ENCODE data around the gene CARD10.

CARD10 gene

DNA sequence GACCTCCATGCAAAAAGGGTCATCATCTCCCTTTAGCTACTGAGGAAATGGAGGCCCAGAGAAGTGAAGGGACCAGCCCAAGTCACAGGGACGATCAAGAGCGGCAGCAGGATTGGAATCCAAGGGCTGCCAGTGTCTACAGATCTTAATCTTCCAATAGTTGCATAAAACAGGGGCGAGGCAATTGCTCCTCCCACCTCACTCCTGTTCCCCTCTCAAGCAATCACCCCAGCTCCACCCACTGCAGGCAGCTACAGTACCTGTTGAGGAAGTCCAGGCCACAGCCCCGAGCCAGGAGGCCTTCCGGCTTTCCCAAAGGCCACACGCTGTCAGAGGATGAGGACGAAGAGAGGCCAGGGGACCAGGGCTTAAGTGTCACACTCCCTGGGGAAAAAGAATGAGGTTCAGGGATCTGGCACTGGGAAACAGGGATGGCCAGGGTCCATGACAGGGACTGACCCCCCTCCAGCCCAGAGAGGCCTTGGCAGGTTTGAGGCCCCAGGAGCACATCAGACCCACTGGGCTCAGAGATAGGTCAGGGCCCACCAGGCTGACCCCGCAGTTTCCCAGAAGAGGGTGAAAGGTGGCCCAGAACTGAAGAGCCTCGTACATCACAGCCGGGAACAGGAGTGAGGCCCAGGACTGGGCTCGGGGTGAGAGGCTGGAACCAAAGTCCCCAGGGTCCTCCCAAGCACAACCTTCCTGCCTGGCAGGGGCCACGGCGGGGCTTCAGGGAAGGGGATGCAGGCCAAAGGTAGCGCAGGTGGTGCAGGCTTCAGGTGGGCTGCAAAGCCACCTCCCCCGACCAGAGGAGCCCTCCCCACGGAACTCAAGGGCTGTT, 16.7 kb downstream of the CARD10 start:
- no peak for DNase-seq

DNA sequence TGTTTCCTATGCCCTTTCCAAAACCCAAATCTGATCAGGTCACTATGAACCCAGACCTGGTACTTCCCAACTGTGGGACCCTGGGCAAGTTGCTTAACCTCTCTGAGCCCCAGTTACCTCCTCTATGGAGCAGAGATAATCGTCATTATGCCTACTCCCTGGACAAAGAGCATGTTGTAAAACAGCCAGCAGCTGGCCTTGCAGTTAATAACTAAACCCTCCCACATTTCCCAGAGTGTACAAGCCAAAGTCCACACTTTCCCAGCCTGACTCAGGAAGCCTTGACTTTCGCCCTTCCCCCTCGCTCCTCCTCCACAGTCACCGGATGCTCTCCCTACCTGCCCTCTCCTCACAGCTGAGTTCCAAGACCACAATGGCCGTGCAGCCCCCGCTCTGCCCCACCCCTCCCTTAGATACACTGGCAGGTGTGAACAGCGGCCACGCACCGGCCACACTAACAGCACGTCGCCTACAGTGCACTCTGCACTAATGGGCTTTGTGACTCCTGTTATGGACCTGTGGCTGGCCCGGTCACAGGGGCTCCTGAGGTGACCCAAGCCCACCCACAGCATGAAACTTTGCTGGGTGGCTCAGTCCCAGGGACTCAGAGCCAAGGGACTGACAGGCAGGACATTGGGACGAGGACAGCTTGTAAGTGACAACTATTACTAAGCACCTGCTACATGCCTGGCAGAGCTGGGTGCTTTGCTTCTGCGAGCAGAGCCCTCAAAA, 17.4 kb downstream of the CARD10 start:
- no peak for DNase-seq

DNA sequence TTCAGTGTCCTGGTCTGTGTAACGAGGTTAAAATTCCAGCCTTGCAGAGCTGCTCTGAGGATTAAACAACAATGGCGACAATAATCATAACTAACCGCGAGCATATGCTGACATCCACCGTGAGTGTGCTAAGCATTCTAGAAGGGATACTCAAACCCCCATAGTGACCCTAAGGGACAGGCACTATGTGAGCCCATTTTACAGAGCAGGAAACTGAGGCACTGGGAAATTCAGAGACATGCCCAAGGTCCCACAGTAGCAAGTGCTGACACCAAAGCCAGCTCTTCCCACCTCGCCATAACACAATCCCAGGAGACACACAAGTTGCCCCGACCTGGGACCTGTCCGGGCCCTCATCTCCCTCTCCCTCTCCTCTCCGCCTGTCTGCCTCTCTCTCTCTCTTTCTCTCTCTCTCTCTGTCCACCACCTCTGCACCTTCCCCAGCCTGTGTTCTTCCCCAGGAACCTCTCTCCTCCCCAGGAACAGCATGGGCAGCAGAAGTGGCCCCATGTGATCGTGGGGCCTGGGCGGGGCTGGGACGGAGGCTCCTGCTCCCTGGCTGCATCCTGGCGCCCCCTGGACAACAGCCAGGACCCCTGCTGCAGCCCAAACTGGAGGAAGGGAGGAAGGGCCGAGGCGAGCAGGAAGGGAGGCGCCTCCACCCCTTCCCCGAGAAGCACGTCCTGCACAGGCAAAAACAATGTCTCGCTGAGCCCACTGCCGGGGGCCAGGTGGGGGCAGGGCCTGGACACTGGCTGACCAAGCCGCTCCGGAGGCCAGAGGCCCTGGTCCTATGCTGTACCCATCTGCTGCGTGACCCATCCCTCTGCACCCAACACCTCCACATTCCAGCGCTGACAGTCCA, 18.2 kb downstream of the CARD10 start:
- DNase-seq: no peak

DNA sequence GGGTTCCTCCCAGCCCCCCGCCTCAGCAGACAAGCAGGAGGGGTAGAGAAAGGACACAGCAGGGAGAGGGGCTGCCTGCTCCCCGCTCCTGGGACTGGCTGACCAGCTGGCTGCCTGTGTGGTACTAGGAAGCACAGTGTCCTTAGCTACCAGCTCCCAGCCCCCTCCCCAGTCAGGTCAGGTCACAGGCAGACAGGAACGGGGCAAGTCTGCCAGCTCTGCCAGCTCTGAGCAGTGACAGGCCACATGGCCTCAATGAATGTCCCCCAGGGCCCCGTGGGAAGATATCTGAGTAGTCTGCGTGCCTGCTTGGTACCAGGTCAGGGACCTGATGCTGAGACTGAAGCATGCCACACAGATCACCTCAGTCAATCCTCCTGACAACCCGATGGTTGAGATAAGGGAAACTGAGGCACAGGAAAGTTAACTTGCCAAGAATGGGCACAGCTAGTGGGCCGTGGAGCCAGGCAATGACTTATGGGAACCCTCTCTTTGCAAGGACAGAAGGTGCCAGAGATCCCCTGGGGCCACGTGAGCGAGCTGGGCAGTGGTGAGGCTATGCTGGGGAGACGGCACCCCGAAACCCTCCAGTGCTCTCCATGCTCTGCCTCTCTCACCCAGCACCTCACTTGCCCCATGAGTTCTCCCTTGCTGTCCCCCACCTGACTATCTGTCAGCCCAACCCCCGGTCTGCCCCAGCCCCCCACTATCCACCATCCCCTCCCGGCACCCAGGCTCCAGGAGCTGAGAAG, 19.2 kb downstream of the CARD10 start:
- DNase-seq: no peak

DNA sequence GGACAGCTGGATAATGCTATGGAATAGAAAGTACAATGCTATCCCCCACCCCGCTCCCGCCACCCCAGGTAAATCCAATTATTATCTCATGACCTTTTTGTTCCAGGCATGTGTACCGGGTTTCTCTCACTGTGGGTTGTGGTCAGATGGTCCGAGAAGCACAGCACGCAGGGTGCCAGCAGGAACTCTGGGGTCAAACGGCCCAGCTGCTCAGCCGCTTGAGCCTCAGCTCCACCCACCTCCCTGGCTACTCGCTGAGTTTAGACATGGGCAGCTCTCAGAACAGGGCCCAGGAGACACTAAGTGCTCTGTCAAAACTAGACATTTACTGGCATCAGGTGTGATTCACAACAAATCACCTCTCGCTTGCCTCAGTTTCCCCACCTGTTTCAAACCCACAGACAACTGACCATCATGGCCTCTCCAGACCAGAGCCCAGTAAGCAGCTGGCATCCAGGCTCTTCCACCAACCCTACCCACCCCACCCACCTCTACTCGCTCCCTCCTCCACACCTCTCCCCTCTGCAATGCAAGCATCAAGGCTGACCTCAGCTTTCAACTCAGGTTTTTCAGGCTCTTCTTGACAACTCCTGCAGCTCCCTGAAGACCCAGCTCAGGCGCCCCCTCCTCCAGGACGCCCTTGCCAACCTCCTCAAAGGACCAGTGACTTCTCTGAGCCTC, 20.0 kb downstream of the CARD10 start:
- DNase-seq: no peak

DNA sequence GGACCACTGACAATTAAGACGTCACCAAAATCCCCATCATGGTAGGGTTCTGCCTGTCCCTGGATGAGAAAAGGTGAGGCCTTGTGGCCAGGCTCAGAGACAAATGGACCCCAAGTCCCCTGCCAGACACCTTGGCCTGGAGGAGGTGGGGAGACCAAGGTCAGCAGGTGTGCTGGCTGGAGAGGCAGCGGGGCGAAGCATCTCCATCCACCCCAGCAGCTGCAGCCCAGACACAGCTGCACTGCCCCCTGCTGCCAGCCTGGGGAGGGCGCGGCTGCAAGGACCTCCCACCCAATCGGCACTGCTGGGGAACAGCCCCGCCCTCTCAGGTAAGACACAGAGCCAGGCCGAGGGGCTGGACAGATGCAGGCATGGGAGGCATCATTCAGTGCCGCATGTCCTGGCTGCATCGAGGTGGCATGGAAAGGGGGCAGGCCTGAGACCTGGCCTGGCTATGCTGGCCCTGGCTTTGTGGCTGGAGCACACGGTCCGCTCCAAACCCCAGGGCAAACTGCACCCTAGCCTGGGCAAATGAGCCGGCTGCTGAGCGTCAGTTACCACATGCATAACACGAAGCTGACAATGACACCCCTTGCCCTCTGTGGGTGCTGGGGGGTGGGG, 20.8 kb downstream of the CARD10 start:
- DNase-seq: no peak

DNA sequence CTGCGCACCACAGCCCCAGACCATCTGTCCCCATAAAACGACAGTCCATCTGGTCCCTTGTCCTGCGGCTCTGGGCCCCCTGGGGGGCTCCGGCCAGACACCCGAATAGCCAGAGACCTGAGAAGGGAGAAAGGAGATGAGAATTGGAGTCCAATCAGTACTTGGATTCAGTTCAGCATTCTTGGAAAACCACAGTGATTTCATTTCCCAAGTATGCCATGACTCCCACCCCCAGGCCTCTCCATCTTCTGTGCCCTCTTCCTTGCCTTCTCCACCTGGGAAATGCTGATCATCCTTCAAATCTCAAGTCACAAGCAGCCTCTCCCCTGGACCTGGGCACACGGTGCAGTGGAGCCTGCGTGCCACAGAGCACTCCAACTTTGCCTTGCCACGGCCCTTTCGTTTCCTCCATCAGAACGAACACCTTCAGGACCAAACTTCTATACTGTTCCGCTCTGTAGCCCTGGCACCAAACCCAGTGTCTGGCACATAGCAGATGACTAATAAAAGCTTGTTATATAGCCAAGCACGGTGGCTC, 22.1 kb downstream of the CARD10 start:
- no peak for DNase-seq

DNA sequence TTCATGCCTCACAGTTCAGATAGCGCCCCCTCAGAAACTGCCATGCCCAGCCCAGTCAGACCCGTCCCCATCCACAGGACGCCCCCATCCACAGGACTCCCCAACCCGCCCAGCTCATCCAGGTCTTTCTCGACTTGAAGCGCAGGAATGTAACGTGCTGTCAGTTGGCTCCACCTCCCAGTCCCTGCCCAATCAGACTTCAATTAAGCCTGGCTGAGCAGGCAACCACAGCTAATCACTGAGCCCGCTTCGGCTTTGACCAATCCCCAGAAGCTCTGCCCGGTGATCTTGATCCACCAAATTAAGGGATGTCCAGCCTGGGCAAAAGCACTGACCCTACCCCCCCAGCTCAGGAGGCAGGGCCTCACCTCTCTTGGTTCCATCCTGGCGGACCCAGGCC, 22.6 kb downstream of the CARD10 start:
- DNase-seq: no peak

DNA sequence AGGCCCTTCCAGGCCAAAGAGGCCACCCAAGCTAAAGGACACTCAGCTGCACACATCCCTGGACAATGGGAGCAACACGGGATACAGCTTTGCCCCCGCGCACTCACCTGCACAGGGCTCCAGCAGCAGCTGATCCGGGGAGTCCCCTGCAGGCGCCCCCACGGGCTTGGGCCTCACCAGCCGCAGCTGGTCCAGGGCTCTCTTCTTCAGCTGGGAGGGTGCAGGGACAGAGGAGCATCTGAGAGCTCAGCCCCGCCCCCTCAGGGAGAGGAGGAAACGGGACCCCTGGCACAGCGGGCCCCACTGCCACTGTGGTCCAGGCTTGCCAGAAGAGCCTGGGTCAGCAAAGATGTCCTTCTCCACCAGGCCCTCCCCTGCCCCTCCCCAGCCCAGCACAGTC, 25.2 kb downstream of the CARD10 start:
- DNase-seq: no peak

DNA sequence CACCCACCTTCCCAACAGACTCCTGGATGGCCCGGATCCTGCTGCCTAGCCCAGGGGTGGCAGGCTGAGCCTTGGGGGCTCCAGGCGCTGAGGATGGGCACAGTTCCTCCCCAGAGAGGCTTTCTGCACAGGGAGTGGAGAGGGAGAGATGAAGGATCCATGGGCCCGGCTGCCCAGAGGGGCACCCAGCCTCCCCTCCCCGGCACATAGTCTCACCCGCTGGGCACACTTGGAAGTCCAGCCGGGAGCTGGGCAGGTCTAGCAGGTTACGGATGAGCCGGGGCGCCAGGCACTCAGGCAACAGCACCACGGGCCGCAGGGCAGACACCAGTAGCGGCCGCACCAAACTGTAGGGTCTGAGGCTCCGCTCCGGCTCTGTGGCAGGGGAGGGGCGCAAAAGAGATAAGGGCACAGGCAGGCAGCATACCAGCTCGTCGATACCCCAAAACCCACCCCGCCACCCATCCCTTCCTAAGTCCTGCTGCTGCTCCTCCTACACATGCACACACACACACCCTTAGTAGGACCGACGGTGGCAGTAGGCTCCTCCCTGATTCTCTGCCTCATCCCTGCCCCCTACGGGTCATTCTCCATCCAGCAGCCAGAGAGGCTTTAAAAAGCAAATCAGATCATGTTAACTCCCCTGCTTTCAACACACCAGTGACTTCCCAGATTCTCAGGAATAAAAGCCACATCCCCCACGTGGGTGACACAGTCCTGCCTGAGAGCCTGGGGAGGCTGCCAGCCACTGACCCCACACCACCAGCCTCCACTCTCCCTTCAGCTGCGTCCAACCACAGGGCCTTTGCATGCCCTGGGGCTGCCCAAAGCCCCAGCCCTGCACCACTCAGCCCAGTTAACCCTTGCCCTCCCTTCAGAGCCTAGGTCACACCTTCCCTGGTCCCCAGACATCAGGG, 26.5 kb downstream of the CARD10 start:
- no peak for DNase-seq

DNA sequence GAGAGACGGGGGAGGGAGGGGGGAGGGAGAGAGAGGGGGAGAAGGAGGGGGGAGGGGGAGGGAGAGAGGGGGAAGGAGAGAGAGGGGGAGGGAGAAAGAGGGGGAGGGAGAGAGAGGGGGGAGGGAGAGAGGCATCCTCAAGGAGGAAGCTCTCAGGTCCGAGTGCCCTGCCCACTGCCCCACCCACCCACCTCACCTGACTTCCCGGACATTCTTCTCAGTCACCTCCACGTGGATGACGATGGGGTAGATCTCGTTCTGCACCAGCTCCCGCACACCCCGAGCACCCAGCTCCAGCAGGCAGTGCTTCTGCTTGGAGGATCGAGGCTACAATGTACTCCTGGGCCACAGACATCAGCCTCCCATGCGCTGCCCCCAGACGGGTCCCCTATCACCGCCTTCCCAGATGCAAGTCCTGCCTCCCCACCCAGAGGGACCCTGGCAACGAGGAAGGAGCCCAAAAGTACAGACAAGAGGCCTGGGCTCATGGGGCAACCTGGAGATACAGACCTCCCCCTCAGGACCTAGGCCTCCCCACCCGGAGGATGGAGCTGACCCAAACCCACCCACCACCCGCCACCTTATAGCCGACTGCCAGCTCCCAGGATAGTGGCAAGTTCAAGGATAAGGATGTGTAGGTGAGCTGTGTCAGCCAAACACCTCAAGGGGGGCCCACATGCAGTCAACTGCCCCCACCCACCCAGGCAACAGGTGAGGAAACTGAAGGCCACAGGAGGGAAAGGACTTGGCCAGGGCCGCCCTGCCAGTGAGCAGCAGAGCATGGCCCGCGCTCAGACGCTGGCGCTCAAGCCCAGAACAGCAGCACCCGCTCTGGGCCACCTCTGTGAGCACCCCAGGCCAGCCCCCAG, 27.4 kb downstream of the CARD10 start:
- DNase-seq: no peak

DNA sequence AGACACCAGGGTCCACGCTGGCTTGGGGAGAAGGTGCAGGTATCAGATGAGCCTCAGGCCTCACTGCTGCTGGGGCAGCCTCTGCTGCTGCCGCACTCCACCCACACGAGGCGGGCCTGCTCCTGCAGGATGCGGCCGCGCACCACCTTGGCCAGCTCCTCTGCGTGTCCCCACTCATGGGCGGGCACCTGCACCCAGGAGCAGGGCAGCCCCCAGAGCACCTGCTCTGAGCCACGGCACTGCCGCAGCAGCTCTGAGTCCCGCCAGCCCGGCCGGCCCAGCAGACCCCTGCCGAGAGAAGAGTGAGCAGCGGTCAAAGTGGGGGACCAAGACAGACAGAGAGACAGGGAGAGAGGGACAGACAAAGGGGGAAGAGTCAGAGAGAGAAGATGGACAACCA, 28.1 kb downstream of the CARD10 start:
- DNase-seq: no peak

DNA sequence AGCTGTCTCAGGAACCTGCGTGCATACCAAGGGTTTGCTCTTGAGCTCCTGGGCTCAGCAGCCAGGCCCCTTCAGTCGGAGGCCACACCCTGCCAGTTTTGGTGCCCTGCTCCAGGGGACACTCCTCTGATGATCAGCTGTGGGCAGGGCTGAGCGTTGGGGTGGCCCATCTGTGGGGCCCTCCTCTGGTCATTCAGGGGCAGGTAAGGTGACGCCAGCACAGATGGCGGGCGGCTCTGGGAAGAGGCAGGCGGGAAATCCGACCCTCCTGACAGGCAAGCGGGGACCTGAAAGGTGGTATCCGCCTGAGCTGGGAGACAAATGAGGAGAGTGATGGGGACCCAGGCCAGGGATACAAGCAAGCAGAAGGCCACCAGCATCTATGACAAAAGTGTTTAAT, 29.2 kb downstream of the CARD10 start:
- no peak for DNase-seq

DNA sequence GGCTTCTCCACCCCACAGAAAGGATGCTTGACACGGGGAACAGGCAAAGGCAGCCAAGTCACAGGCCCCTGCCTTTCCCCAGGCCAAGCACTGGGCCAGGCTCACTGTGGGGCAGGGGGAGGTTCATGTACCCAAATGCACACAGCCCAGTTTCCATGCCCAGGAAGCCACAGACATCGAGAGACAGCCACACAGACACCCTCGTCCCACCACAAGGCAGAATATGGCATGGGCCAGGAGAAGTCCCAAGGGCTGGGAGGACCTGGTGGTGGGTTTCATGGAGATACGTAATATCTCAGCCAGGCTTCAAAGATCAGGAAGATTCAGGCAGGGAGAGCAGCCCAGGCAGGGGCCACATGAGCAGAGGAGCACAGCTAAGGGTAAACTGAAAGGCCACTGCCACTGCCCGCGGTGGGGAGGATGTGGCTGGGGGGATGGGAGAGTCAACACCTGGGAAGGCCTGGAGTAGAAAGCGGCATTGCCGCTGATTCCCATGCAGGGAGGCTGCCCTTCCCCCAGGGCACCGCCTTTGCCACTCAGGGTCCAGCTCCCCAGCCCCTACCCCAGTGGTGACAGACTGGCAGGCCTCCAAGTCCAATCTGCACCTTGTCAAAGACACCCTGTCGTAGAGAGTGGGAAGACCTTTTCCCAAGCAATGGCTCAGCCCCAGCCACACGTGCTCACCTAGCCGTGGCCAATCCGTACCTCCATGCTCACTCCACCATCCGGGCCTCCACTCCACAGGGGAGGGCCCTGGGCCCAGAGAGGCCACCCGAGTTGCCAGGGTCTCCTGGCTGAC, 30.7 kb downstream of the CARD10 start:
- no peak for DNase-seq

DNA sequence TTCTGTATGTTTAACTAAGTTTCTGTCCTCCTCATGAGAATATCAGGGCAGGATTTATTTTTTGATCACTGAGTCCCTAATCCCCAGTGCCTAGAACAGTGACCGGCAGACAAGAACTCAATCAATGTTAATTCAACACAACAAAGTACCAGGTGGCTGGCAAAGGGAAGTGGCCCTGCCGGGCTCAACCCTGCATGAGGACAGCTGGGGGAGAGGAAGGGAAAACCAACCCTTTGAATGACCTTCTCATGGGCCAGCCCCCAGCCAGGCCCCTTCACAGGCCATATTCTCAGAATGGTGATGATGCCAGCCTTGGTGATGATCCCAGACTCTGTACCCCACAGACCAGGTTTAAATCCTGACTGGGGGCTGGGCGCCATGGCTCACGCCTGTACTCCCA, 31.6 kb downstream of the CARD10 start:
- no peak for DNase-seq

DNA sequence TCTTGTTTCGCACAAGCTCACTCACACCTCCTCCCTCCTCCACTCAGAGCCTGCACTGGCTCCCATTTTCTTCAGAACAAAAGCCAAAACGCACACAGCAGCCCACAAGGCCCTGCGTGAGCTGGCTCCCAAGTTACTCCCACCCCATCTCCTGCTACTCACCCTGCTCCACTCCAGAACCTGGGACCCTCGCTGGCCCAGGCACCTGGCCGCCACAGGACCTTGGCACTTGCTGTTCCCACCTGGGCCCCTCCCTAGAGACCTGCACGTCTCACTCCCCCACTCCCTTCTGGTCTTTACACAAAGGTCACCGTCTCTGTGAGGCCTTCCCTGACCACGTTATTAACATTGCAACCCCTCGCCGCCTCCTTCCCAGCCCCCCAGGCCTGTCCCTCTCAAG, 32.1 kb downstream of the CARD10 start:
- DNase-seq: no peak

DNA sequence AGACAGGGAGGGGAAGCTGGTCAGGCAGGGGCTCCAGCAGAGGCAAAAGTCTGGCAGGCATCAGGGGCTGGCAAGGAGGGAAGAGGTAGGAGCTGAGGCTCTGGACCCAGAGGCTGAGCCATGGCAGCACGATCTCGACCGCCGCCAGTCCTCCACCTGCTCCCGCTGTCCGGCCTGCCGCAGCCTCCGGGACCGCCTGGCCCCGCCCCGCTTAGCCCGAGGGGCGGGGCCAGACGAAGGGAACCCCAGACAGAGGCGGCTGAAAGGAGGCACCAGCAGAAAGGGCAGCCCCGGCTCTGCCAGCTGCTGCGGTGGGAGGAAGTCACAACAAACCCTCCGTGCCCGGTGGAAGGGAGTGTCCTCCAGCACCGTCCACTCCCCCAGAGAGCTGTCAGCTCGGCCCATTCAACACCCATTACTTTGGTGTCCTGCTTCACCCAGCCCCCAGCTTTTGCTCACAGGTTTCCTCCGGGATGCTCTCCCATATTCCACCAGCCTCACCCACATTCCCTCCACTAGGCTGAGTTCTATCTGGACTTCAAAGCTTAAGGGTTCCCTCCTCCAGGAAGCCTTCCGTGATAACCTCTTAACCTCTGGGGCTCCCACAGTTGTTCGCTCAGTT, 32.9 kb downstream of the CARD10 start, which contains the start of gene MFNG:
Gene MFNG, minus strand, starts transcription at position 161 of the 622 bp plus-strand sequence. CDS start 207 bp downstream, outside the sequence.
- DNase-seq: no peak
